HepG2 (cell line): ENCODE results near the gene ZC3H12A. TPM values are rescaled to one million over a fixed set of nuclear protein-coding genes. Genes with fewer than 3 reads are reported as not detected.

Source experiments
- BCL6 ChIP-seq: IDR thresholded peaks from 2 replicates; pipeline ENCODE4 v1.6.1; 2016; ENCODE audit warnings: missing genetic modification reagents, missing compliant biosample characterization
- ERF ChIP-seq: IDR thresholded peaks from 2 replicates; pipeline ENCODE4 v1.6.1; 2018; ENCODE audit warnings: missing biosample characterization, missing genetic modification reagents
- HCFC1 ChIP-seq: fragments of 150-350 bp; IDR thresholded peaks from 2 replicates; pipeline ENCODE4 v1.6.1; 2014; ENCODE audit warnings: low read depth, low read length
- JUND ChIP-seq: sonication (generic); formaldehyde crosslinking; IDR thresholded peaks from 2 replicates; pipeline ENCODE4 v1.8.0; 2022; ENCODE audit warnings: mild to moderate bottlenecking, missing genetic modification reagents
- MAX ChIP-seq: IDR thresholded peaks from 2 replicates; pipeline ENCODE4 v1.6.1; 2012; ENCODE audit warnings: inconsistent platforms
- NFIC ChIP-seq: IDR thresholded peaks from 2 replicates; pipeline ENCODE4 v1.6.1; 2012; ENCODE audit warnings: mild to moderate bottlenecking, low read length, inconsistent platforms
- NKX3-1 ChIP-seq: sonication (generic); formaldehyde crosslinking; IDR thresholded peaks from 2 replicates; pipeline ENCODE4 v1.5.0; 2020; ENCODE audit warnings: missing genetic modification reagents
- NONO ChIP-seq, 2 experiments: fragments of 450-650 bp in 1 of 2; sonication (generic) in 1 of 2; formaldehyde crosslinking in 1 of 2; IDR thresholded peaks in 1 of 2; conservative IDR thresholded peaks in 1 of 2; 2 replicates each; pipeline versions ENCODE4 v1.6.1 to v1.8.0; 2017 to 2022; ENCODE audit warnings: mild to moderate bottlenecking in 1 of 2, missing genetic modification reagents in 1 of 2, moderate library complexity in 1 of 2
- PHF20 ChIP-seq: sonication (generic); formaldehyde crosslinking; IDR thresholded peaks from 2 replicates; pipeline ENCODE4 v1.5.0; 2020; ENCODE audit warnings: mild to moderate bottlenecking, missing genetic modification reagents
- REST ChIP-seq, 2 experiments: IDR thresholded peaks; 2 replicates each; pipeline ENCODE4 v1.6.1; 2011 to 2012; ENCODE audit warnings: low read length in 2 of 2, borderline replicate concordance in 1 of 2, low read depth in 1 of 2, mild to moderate bottlenecking in 1 of 2, moderate library complexity in 1 of 2
- SALL2 ChIP-seq: sonication (generic); formaldehyde crosslinking; IDR thresholded peaks from 2 replicates; pipeline ENCODE4 v1.8.1; 2023; ENCODE audit warnings: mild to moderate bottlenecking, missing genetic modification reagents, inconsistent platforms
- SAP130 ChIP-seq: IDR thresholded peaks from 2 replicates; pipeline ENCODE4 v1.6.1; 2016; ENCODE audit warnings: low read depth
- UBTF ChIP-seq: sonication (generic); formaldehyde crosslinking; IDR thresholded peaks from 2 replicates; pipeline ENCODE4 v1.4.0; 2020; ENCODE audit warnings: mild to moderate bottlenecking, missing genetic modification reagents
- ZBTB44 ChIP-seq: sonication (generic); formaldehyde crosslinking; IDR thresholded peaks from 2 replicates; pipeline ENCODE4 v1.4.0; 2020; ENCODE audit warnings: missing genetic modification reagents
- ZMYM2 ChIP-seq: sonication (generic); formaldehyde crosslinking; IDR thresholded peaks from 2 replicates; pipeline ENCODE4 v1.8.0; 2022; ENCODE audit warnings: mild to moderate bottlenecking, missing genetic modification reagents
- ZNF224 ChIP-seq: sonication (generic); formaldehyde crosslinking; IDR thresholded peaks from 2 replicates; pipeline ENCODE4 v1.5.0; 2020; ENCODE audit warnings: mild to moderate bottlenecking, missing genetic modification reagents
- ZNF274 ChIP-seq: sonication (generic); formaldehyde crosslinking; IDR thresholded peaks from 2 replicates; pipeline ENCODE4 v1.5.1; 2020; ENCODE audit warnings: mild to moderate bottlenecking, missing genetic modification reagents
- ZNF431 ChIP-seq: sonication (generic); formaldehyde crosslinking; IDR thresholded peaks from 2 replicates; pipeline ENCODE4 v1.9.0; 2022; ENCODE audit warnings: missing genetic modification reagents, low read depth, mild to moderate bottlenecking, borderline replicate concordance
- ZNF567 ChIP-seq: sonication (generic); formaldehyde crosslinking; IDR thresholded peaks from 2 replicates; pipeline ENCODE4 v1.8.1; 2023; ENCODE audit warnings: mild to moderate bottlenecking, missing genetic modification reagents, borderline replicate concordance
- ZNF782 ChIP-seq: sonication (generic); formaldehyde crosslinking; IDR thresholded peaks from 2 replicates; pipeline ENCODE4 v1.4.0; 2020; ENCODE audit warnings: missing genetic modification reagents, mild to moderate bottlenecking, borderline replicate concordance
- polyA plus RNA-seq, 8 experiments: library from polyadenylated mRNA; depleted of rRNA in 3 of 8; stranded (reverse) in 7 of 8; unstranded in 1 of 8; fragments of >200 nt; fragmentation: Illumina TruSeq in 4 of 8; extraction: Trizol in 4 of 8; gene quantifications; 2 replicates each; pipeline versions ENCODE4 v1.2.1 to v1.2.3, GENCODE V29; 2011 to 2016; ENCODE audit warnings: low read depth in 4 of 8, missing spikeins in 1 of 8, mixed read lengths in 1 of 8; ENCODE audit not compliant: insufficient read depth in 1 of 8
- total RNA-seq, 5 experiments: library from RNA; depleted of rRNA; stranded (reverse); fragments of >200 nt; fragmentation: Illumina TruSeq; extraction: Trizol; gene quantifications; 2 replicates each; pipeline ENCODE4 v1.2.3, GENCODE V29; 2016; ENCODE audit warnings: low read depth in 1 of 5

The ZC3H12A gene
- total and polyA plus RNA-seq, 2 of the 13 experiments (the other 11 are each of a cell fraction or from before 2014, with no cell fraction given): 6.8 to 13.3 TPM

GRCh38 chr1:37474046-37474696 lies at the start of gene ZC3H12A (continued):
- TF ChIP-seq HCFC1: 0 out of 2 replicates have a peak, but pooled peaks have one; percentile 7
- TF ChIP-seq NFIC: no peak
- no peak; the same call in 1 of the 2 replicates for TF ChIP-seq ZNF274 (CRISPR knock-in tag)
- no peak for TF ChIP-seq NKX3-1 (CRISPR knock-in tag)
- TF ChIP-seq BCL6 (CRISPR knock-in tag): peak; percentile 16; the same call in 1 of the 2 replicates
- peak; percentile 48 for TF ChIP-seq PHF20 (CRISPR knock-in tag)
- TF ChIP-seq ZNF567: no peak
- TF ChIP-seq JUND (CRISPR knock-in tag): peak; percentile 25; the same call in 1 of the 2 replicates
- TF ChIP-seq ZNF224 (CRISPR knock-in tag): no peak
- TF ChIP-seq SAP130: peak; percentile 78
- peak; percentile 33; the same call in 1 of the 2 replicates for TF ChIP-seq UBTF (CRISPR knock-in tag)
- peak in 1 of 2 experiments; percentile 41; a peak in 1 of 4 replicates for TF ChIP-seq REST (IDR thresholded peaks at IDR 0.05; ENCODE audit: borderline replicate concordance in 1 of 2, low read depth in 1 of 2, low read length in 2 of 2)
- TF ChIP-seq ZMYM2 (CRISPR knock-in tag): no peak
- TF ChIP-seq NONO (IDR thresholded peaks at IDR 0.05): no peak
- peak; percentile 81; the same call in 1 of the 2 replicates for TF ChIP-seq NONO (CRISPR knock-in tag; conservative IDR thresholded peaks at IDR 0.05)
- 0 out of 2 replicates have a peak, but pooled peaks have one; percentile 36 for TF ChIP-seq ZBTB44 (CRISPR knock-in tag)
- peak; percentile 66; the same call in 1 of the 2 replicates for TF ChIP-seq ERF (CRISPR knock-in tag)
- TF ChIP-seq ZNF431 (CRISPR knock-in tag): peak; percentile 65; the same call in 1 of the 2 replicates
- peak; percentile 67 for TF ChIP-seq MAX
- 0 out of 2 replicates have a peak, but pooled peaks have one; percentile 3 for TF ChIP-seq ZNF782
- 0 out of 2 replicates have a peak, but pooled peaks have one; percentile 31 for TF ChIP-seq SALL2 (CRISPR knock-in tag)
